B cell (primary cell): ENCODE measurements around the gene SCRN1.

Experiments
- EZH2 ChIP-seq: IDR thresholded peaks from 2 replicates; pipeline ENCODE4 v1.6.1; 2012; ENCODE audit warnings: borderline replicate concordance, low read depth, mild to moderate bottlenecking, moderate library complexity, low read length; ENCODE audit not compliant: insufficient read depth, poor library complexity, severe bottlenecking
- TF ChIP-seq, protein P1 (sequence below): fragments of 200-600 bp; IDR thresholded peaks from one replicate; pipeline ENCODE4 v1.8.0; 2022; ENCODE audit warnings: antibody characterized with exemption, mild to moderate bottlenecking

DNA sequence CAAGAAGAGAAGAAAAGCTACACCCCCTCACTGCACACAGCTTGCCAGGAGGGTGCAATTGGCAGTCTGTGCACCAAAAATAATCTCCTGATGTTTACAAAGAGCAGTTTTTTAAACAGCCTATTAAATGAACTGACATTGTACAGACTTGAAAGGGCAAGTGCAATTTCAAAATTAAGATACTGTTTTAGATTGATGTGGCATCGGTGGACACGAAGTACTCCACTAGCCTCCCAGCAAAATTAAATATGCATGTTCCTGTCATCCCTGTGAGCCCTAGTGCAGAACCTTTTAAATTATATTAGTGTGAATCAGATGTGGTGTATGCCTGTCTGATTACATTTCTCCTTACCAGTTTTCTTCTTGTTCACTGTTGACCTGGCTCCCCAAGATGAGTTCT lies 95.3 kb downstream of the SCRN1 start:
- TF ChIP-seq, protein P1, sequence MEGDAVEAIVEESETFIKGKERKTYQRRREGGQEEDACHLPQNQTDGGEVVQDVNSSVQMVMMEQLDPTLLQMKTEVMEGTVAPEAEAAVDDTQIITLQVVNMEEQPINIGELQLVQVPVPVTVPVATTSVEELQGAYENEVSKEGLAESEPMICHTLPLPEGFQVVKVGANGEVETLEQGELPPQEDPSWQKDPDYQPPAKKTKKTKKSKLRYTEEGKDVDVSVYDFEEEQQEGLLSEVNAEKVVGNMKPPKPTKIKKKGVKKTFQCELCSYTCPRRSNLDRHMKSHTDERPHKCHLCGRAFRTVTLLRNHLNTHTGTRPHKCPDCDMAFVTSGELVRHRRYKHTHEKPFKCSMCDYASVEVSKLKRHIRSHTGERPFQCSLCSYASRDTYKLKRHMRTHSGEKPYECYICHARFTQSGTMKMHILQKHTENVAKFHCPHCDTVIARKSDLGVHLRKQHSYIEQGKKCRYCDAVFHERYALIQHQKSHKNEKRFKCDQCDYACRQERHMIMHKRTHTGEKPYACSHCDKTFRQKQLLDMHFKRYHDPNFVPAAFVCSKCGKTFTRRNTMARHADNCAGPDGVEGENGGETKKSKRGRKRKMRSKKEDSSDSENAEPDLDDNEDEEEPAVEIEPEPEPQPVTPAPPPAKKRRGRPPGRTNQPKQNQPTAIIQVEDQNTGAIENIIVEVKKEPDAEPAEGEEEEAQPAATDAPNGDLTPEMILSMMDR = no peak
- no peak for TF ChIP-seq EZH2
